ENCODE measurements around the gene TMEM91. TPM values are rescaled to one million over a fixed set of nuclear protein-coding genes. Genes with fewer than 3 reads are reported as not detected.
A peak's percentile ranks its signal among the peaks of the same experiment; 100 is the strongest.
"Not testable (repeated sequence)": the region's sequence is repeated elsewhere in the genome, so short reads cannot be mapped to it uniquely, and the experiment has no call there.

Gene TMEM91
- total RNA-seq, 1 donor: 2.6 TPM

- DNase-seq (ENCODE audit: low read depth): no peak
- H3K4me3 ChIP-seq (ENCODE audit: low read depth, low read length): peak overlapping the region; percentile 67
- TF ChIP-seq CTCF (IDR thresholded peaks at IDR 0.05; ENCODE audit: insufficient read depth, low read depth, low read length): no peak
These were observed 649 bp downstream of the TMEM91 start for GRCh38 chr19:41376998-41377365.

GRCh38 chr19:41377977-41378709, 1.8 kb downstream of the TMEM91 start:
- DNase-seq (ENCODE audit: low read depth): peak; percentile 48
- TF ChIP-seq CTCF (IDR thresholded peaks at IDR 0.05; ENCODE audit: insufficient read depth, low read depth, low read length): peak; percentile 36
- H3K4me3 ChIP-seq (ENCODE audit: low read depth, low read length): no peak overlapping the region

GRCh38 chr19:41381536-41381935, 5.2 kb downstream of the TMEM91 start:
- not testable (repeated sequence) for DNase-seq (ENCODE audit: low read depth); H3K4me3 ChIP-seq (ENCODE audit: low read depth, low read length)

- TF ChIP-seq CTCF (IDR thresholded peaks at IDR 0.05; ENCODE audit: insufficient read depth, low read depth, low read length): no peak
- DNase-seq (ENCODE audit: low read depth): no peak
- no peak overlapping the region for H3K4me3 ChIP-seq (ENCODE audit: low read depth, low read length)
These were observed 8.0 kb downstream of the TMEM91 start for GRCh38 chr19:41384351-41384750.

- no peak for TF ChIP-seq CTCF (IDR thresholded peaks at IDR 0.05; ENCODE audit: insufficient read depth, low read depth, low read length)
- peak; percentile 50 for DNase-seq (ENCODE audit: low read depth)
- H3K4me3 ChIP-seq (ENCODE audit: low read depth, low read length): no peak overlapping the region
These were observed 10.1 kb downstream of the TMEM91 start for GRCh38 chr19:41386442-41386841.

- no peak overlapping the region for H3K4me3 ChIP-seq (ENCODE audit: low read depth, low read length)
- DNase-seq (ENCODE audit: low read depth): no peak
- TF ChIP-seq CTCF (IDR thresholded peaks at IDR 0.05; ENCODE audit: insufficient read depth, low read depth, low read length): no peak
These were observed 15.3 kb downstream of the TMEM91 start for GRCh38 chr19:41391618-41392017.

GRCh38 chr19:41392775-41393174, 16.4 kb downstream of the TMEM91 start:
- TF ChIP-seq CTCF (IDR thresholded peaks at IDR 0.05; ENCODE audit: insufficient read depth, low read depth, low read length): no peak
- H3K4me3 ChIP-seq (ENCODE audit: low read depth, low read length): no peak overlapping the region
- DNase-seq (ENCODE audit: low read depth): no peak

All from fibroblast of villous mesenchyme (primary cell).